HepG2 (cell line): ENCODE data around the gene SLC22A23. TPM values are rescaled to one million over a fixed set of nuclear protein-coding genes. Genes with fewer than 3 reads are reported as not detected.

Experiments
- CENPT ChIP-seq: sonication (generic); formaldehyde crosslinking; IDR thresholded peaks from 2 replicates; pipeline ENCODE4 v1.8.0; 2022; ENCODE audit warnings: low read depth, mild to moderate bottlenecking, moderate library complexity, missing genetic modification reagents
- DBP ChIP-seq: sonication (generic); formaldehyde crosslinking; IDR thresholded peaks from 2 replicates; pipeline ENCODE4 v1.4.0; 2020; ENCODE audit warnings: missing genetic modification reagents; ENCODE audit errors: not compliant biosample characterization
- HHEX ChIP-seq: IDR thresholded peaks from 2 replicates; pipeline ENCODE4 v1.6.1; 2016; ENCODE audit warnings: control low read depth
- SIX4 ChIP-seq: sonication (generic); formaldehyde crosslinking; IDR thresholded peaks from 2 replicates; pipeline ENCODE4 v1.4.0; 2020; ENCODE audit warnings: missing genetic modification reagents
- SRSF9 ChIP-seq: fragments of 200-400 bp; formaldehyde crosslinking; IDR thresholded peaks from 2 replicates; pipeline ENCODE4 v1.6.1; 2018; ENCODE audit warnings: borderline replicate concordance, mild to moderate bottlenecking, low read depth, low read length; ENCODE audit not compliant: insufficient read depth, poor library complexity, severe bottlenecking
- TCF7L2 ChIP-seq: IDR thresholded peaks from 2 replicates; pipeline ENCODE4 v1.6.1; 2011; ENCODE audit warnings: mild to moderate bottlenecking, low read depth, low read length, moderate library complexity
- TRIM24 ChIP-seq: sonication (generic); formaldehyde crosslinking; IDR thresholded peaks from 2 replicates; pipeline ENCODE4 v1.8.0; 2022; ENCODE audit warnings: mild to moderate bottlenecking, missing genetic modification reagents
- U2AF1 ChIP-seq: fragments of 200-400 bp; formaldehyde crosslinking; optimal IDR thresholded peaks from 2 replicates; pipeline ENCODE3; 2017; ENCODE audit warnings: mild to moderate bottlenecking, low read depth, low read length
- ZBTB3 ChIP-seq: sonication (generic); formaldehyde crosslinking; IDR thresholded peaks from 2 replicates; pipeline ENCODE4 v1.4.0; 2020; ENCODE audit warnings: low read depth, mild to moderate bottlenecking, moderate library complexity, missing genetic modification reagents, borderline replicate concordance
- ZNF224 ChIP-seq: sonication (generic); formaldehyde crosslinking; IDR thresholded peaks from 2 replicates; pipeline ENCODE4 v1.5.0; 2020; ENCODE audit warnings: mild to moderate bottlenecking, missing genetic modification reagents
- ZNF230 ChIP-seq: sonication (generic); formaldehyde crosslinking; IDR thresholded peaks from 2 replicates; pipeline ENCODE4 v1.4.0; 2020; ENCODE audit warnings: mild to moderate bottlenecking, missing genetic modification reagents
- ZNF350 ChIP-seq: sonication (generic); formaldehyde crosslinking; IDR thresholded peaks from 2 replicates; pipeline ENCODE4 v1.4.0; 2020; ENCODE audit warnings: mild to moderate bottlenecking, low read depth, missing genetic modification reagents, borderline replicate concordance
- ZNF660 ChIP-seq: sonication (generic); formaldehyde crosslinking; IDR thresholded peaks from 2 replicates; pipeline ENCODE4 v1.5.1; 2020; ENCODE audit warnings: mild to moderate bottlenecking, low read depth, missing genetic modification reagents, borderline replicate concordance
- ZNF670 ChIP-seq: sonication (generic); formaldehyde crosslinking; IDR thresholded peaks from 2 replicates; pipeline ENCODE4 v1.8.0; 2022; ENCODE audit warnings: mild to moderate bottlenecking, missing genetic modification reagents, borderline replicate concordance
- polyA plus RNA-seq, 8 experiments: library from polyadenylated mRNA; depleted of rRNA in 3 of 8; stranded (reverse) in 7 of 8; unstranded in 1 of 8; fragments of >200 nt; fragmentation: Illumina TruSeq in 4 of 8; extraction: Trizol in 4 of 8; gene quantifications; 2 replicates each; pipeline versions ENCODE4 v1.2.1 to v1.2.3, GENCODE V29; 2011 to 2016; ENCODE audit warnings: low read depth in 4 of 8, missing spikeins in 1 of 8, mixed read lengths in 1 of 8; ENCODE audit not compliant: insufficient read depth in 1 of 8
- total RNA-seq, 5 experiments: library from RNA; depleted of rRNA; stranded (reverse); fragments of >200 nt; fragmentation: Illumina TruSeq; extraction: Trizol; gene quantifications; 2 replicates each; pipeline ENCODE4 v1.2.3, GENCODE V29; 2016; ENCODE audit warnings: low read depth in 1 of 5
- TF ChIP-seq, protein P1 (sequence below): sonication (generic); formaldehyde crosslinking; IDR thresholded peaks from 2 replicates; pipeline ENCODE4; 2020; ENCODE audit warnings: missing genetic modification reagents, mild to moderate bottlenecking, borderline replicate concordance
- TF ChIP-seq, protein P2 (sequence below): sonication (generic); formaldehyde crosslinking; IDR thresholded peaks from one replicate; pipeline ENCODE4 v1.5.1; 2020; ENCODE audit warnings: mild to moderate bottlenecking, missing genetic modification reagents; ENCODE audit errors: not compliant biosample characterization

SLC22A23 gene
- total and polyA plus RNA-seq, 2 of the 13 experiments (the other 11 are each of a cell fraction or from before 2014, with no cell fraction given): 11.8 to 17.5 TPM

DNA sequence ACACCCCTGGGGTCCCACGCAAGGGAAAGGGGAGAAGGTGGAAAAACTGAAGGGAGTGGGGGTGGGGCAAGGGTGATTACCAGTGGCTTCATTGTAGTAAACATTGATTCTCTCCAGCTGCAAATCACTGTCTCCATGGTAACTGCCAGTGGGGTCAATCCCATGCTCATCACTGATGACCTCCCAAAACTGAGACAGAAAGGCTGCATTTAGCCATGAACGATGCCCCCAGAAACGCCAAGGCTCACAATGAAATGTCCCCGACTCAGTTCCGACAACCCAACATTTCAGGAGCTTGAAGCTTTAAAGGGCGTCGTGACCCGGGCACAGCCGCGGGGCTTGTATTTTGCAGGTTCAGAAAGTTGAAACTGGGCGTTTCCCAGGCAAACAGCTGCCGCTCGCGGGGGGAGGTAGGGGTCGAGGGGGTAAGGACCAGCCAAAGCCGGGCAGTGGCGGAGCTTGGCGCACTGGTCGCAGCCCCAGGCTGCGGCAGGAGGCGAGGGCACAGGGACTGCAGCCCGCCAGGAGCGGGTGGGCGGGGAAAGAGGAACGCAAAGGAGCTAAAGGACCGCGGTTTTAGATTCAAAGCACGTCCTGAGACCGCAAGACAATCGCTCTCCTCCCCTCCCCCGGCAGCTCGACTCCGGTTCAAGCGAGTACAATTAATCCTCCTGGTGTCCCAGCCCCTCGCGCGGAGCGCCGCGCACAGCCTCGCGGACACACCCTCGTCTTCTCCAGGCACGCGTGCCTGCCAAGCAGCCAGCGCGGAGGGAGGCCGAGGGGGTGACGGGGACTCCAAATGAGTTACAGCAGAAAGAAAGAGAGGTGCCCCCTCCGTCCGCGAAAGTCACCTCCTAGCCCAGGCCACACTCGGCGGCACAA lies 230.1 kb downstream of the SLC22A23 start (continued):
- no peak for TF ChIP-seq DBP (CRISPR knock-in tag)
- TF ChIP-seq SIX4 (CRISPR knock-in tag): no peak
- TF ChIP-seq ZBTB3 (CRISPR knock-in tag): no peak
- TF ChIP-seq TRIM24 (CRISPR knock-in tag): no peak
- TF ChIP-seq, protein P1, sequence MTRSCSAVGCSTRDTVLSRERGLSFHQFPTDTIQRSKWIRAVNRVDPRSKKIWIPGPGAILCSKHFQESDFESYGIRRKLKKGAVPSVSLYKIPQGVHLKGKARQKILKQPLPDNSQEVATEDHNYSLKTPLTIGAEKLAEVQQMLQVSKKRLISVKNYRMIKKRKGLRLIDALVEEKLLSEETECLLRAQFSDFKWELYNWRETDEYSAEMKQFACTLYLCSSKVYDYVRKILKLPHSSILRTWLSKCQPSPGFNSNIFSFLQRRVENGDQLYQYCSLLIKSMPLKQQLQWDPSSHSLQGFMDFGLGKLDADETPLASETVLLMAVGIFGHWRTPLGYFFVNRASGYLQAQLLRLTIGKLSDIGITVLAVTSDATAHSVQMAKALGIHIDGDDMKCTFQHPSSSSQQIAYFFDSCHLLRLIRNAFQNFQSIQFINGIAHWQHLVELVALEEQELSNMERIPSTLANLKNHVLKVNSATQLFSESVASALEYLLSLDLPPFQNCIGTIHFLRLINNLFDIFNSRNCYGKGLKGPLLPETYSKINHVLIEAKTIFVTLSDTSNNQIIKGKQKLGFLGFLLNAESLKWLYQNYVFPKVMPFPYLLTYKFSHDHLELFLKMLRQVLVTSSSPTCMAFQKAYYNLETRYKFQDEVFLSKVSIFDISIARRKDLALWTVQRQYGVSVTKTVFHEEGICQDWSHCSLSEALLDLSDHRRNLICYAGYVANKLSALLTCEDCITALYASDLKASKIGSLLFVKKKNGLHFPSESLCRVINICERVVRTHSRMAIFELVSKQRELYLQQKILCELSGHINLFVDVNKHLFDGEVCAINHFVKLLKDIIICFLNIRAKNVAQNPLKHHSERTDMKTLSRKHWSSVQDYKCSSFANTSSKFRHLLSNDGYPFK: no peak
- no peak for TF ChIP-seq HHEX (CRISPR knock-in tag)
- TF ChIP-seq CENPT (CRISPR knock-in tag): 0 out of 2 replicates have a peak, but pooled peaks have one; percentile 49
- TF ChIP-seq, protein P2, sequence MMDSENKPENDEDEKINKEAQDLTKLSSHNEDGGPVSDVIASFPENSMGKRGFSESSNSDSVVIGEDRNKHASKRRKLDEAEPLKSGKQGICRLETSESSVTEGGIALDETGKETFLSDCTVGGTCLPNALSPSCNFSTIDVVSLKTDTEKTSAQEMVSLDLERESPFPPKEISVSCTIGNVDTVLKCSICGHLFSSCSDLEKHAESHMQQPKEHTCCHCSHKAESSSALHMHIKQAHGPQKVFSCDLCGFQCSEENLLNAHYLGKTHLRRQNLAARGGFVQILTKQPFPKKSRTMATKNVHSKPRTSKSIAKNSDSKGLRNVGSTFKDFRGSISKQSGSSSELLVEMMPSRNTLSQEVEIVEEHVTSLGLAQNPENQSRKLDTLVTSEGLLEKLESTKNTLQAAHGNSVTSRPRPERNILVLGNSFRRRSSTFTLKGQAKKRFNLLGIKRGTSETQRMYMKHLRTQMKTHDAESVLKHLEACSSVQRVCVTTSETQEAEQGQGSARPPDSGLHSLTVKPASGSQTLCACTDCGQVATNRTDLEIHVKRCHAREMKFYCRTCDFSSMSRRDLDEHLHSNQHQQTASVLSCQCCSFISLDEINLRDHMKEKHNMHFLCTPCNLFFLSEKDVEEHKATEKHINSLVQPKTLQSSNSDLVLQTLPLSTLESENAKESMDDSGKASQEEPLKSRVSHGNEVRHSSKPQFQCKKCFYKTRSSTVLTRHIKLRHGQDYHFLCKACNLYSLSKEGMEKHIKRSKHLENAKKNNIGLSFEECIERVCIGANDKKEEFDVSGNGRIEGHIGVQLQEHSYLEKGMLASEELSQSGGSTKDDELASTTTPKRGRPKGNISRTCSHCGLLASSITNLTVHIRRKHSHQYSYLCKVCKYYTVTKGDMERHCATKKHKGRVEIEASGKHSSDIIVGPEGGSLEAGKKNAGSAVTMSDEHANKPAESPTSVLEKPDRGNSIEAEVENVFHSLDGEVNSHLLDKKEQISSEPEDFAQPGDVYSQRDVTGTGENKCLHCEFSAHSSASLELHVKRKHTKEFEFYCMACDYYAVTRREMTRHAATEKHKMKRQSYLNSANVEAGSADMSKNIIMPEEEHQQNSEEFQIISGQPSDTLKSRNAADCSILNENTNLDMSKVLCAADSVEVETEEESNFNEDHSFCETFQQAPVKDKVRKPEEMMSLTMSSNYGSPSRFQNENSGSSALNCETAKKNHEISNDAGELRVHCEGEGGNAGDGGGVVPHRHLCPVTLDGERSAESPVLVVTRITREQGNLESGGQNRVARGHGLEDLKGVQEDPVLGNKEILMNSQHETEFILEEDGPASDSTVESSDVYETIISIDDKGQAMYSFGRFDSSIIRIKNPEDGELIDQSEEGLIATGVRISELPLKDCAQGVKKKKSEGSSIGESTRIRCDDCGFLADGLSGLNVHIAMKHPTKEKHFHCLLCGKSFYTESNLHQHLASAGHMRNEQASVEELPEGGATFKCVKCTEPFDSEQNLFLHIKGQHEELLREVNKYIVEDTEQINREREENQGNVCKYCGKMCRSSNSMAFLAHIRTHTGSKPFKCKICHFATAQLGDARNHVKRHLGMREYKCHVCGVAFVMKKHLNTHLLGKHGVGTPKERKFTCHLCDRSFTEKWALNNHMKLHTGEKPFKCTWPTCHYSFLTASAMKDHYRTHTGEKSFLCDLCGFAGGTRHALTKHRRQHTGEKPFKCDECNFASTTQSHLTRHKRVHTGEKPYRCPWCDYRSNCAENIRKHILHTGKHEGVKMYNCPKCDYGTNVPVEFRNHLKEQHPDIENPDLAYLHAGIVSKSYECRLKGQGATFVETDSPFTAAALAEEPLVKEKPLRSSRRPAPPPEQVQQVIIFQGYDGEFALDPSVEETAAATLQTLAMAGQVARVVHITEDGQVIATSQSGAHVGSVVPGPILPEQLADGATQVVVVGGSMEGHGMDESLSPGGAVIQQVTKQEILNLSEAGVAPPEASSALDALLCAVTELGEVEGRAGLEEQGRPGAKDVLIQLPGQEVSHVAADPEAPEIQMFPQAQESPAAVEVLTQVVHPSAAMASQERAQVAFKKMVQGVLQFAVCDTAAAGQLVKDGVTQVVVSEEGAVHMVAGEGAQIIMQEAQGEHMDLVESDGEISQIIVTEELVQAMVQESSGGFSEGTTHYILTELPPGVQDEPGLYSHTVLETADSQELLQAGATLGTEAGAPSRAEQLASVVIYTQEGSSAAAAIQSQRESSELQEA: no peak
- no peak for TF ChIP-seq ZNF224 (CRISPR knock-in tag)
- no peak for TF ChIP-seq ZNF660 (CRISPR knock-in tag)
- no peak for TF ChIP-seq U2AF1
- TF ChIP-seq SRSF9: no peak
- no peak for TF ChIP-seq ZNF350 (CRISPR knock-in tag)
- peak; percentile 78; the same call in 1 of the 2 replicates for TF ChIP-seq ZNF670 (CRISPR knock-in tag)
- TF ChIP-seq ZNF230 (CRISPR knock-in tag): no peak; the same call in none of the 2 replicates
- no peak for TF ChIP-seq TCF7L2
